DMS114 treated with DMSO at 0.1 percent for 48 hours (cell line): Measurements from ENCODE around the gene COBL.

Experiments used
- DNase-seq: peaks from one replicate; lab custom pipeline; 2025; ENCODE audit not compliant: unreplicated experiment; lab: John Stamatoyannopoulos, UW

The COBL gene

GRCh38 chr7:51256209-51256781 lies 60.3 kb downstream of the COBL start:
- no peak for DNase-seq

GRCh38 chr7:51255536-51256208 lies 60.9 kb downstream of the COBL start:
- DNase-seq, result no peak

- no peak for DNase-seq
These were observed 61.6 kb downstream of the COBL start for GRCh38 chr7:51255036-51255435.

- DNase-seq, result no peak
These were observed 63.5 kb downstream of the COBL start for GRCh38 chr7:51253157-51253556.

- DNase-seq, result no peak
These were observed 65.3 kb downstream of the COBL start for GRCh38 chr7:51251290-51251689.

GRCh38 chr7:51250512-51250911 lies 66.1 kb downstream of the COBL start:
- DNase-seq, result no peak

- no peak for DNase-seq
These were observed 66.6 kb downstream of the COBL start for GRCh38 chr7:51249991-51250390.

- no peak for DNase-seq
These were observed 67.2 kb downstream of the COBL start for GRCh38 chr7:51249187-51249945.

GRCh38 chr7:51246258-51247245 lies 70.1 kb downstream of the COBL start:
- no peak for DNase-seq

GRCh38 chr7:51244885-51245284 lies 71.7 kb downstream of the COBL start:
- no peak for DNase-seq

- no peak for DNase-seq
These were observed 72.6 kb downstream of the COBL start for GRCh38 chr7:51244053-51244452.

- no peak for DNase-seq
These were observed 73.0 kb downstream of the COBL start for GRCh38 chr7:51243631-51244030.

GRCh38 chr7:51242881-51243518 lies 73.6 kb downstream of the COBL start:
- no peak for DNase-seq

GRCh38 chr7:51242007-51242691 lies 74.5 kb downstream of the COBL start:
- no peak for DNase-seq

- DNase-seq, result no peak
These were observed 75.7 kb downstream of the COBL start for GRCh38 chr7:51240868-51241267.

- DNase-seq, result no peak
These were observed 76.9 kb downstream of the COBL start for GRCh38 chr7:51239691-51240090.

- no peak for DNase-seq
These were observed 77.6 kb downstream of the COBL start for GRCh38 chr7:51238981-51239495.

GRCh38 chr7:51237446-51238133 lies 79.0 kb downstream of the COBL start:
- no peak for DNase-seq

- no peak for DNase-seq
These were observed 80.0 kb downstream of the COBL start for GRCh38 chr7:51236470-51237132.
